ENCODE data around the gene KDM5B.
A peak's percentile ranks its signal among the peaks of the same experiment; 100 is the strongest.

DNA sequence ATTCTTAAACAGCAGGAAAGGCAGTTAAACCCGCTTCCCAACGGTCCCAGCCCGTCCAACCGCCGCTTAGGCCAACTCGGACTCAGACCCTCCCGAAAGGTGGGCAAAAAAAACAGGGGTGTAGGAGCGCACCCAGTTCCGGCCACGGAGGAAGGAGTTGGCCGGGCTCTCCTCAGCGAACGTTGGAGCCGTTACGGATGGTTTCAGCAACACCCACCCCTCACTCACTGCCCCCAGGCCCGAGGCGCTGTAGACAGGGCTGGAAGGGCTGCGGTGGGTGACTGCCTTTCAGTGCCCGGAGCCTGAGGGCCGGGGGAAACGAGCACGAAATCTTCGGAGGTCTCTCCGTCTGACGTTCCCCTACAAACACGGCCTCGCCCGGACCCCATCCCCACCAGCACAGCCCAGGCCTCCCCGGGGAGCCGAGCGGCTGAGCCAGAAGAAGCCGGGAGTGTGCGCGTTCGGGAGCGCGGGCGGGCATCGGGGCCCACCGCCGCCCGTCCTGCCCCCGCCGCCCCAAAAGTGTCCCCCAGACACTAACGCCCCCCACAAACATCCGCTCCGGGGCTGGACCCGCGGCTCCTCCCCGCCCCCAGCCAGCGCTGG is 1.3 kb downstream of the KDM5B start:
- TF ChIP-seq POLR2A (IDR thresholded peaks at IDR 0.05; ENCODE audit: control extremely low read depth in 1 of 2, low read depth in 2 of 2, low read length in 2 of 2) (peak in 1 of 2 experiments; percentile 1; a peak in 2 of 3 replicates), POLR2AphosphoS5 (IDR thresholded peaks at IDR 0.05; ENCODE audit: low read depth, low read length) (no peak), CTCF (IDR thresholded peaks at IDR 0.05; ENCODE audit: control extremely low read depth in 1 of 3, insufficient read depth in 1 of 3, low read depth in 1 of 3, low read length in 3 of 3) (no peak), EP300 (IDR thresholded peaks at IDR 0.05; ENCODE audit: borderline replicate concordance in 1 of 2, low read depth in 2 of 2, low read length in 2 of 2) (no peak), SIRT6 (IDR thresholded peaks at IDR 0.05; ENCODE audit: low read length) (no peak), ZNF274 (IDR thresholded peaks at IDR 0.05; ENCODE audit: borderline replicate concordance, extremely low read depth, low read length) (no peak)

Measured in H1 (cell line).